HepG2 (cell line): ENCODE measurements around the gene ENO2. TPM values are rescaled to one million over a fixed set of nuclear protein-coding genes. Genes with fewer than 3 reads are reported as not detected.

Source experiments
- ARNT ChIP-seq: fragments of 450-650 bp; IDR thresholded peaks from 2 replicates; pipeline ENCODE4 v1.6.1; 2017
- BCL3 ChIP-seq: sonication (generic); formaldehyde crosslinking; IDR thresholded peaks from 2 replicates; pipeline ENCODE4 v1.5.1; 2020; ENCODE audit warnings: mild to moderate bottlenecking, missing genetic modification reagents, moderate library complexity
- CCAR2 ChIP-seq: fragments of 200-400 bp; formaldehyde crosslinking; optimal IDR thresholded peaks from 2 replicates; pipeline ENCODE3; 2018; ENCODE audit warnings: low read depth, mild to moderate bottlenecking, low read length, moderate library complexity
- HNF4G ChIP-seq, 2 experiments: sonication (generic) in 1 of 2; formaldehyde crosslinking in 1 of 2; IDR thresholded peaks; 2 replicates each; pipeline versions ENCODE4 v1.4.0 to v1.6.1; 2011 to 2020; ENCODE audit warnings: borderline replicate concordance in 2 of 2, low read depth in 2 of 2, mild to moderate bottlenecking in 2 of 2, low read length in 1 of 2, missing genetic modification reagents in 1 of 2, moderate library complexity in 1 of 2
- KLF6 ChIP-seq: IDR thresholded peaks from 2 replicates; pipeline ENCODE4 v1.8.0; 2016; ENCODE audit warnings: missing biosample characterization, missing genetic modification reagents
- MLX ChIP-seq: IDR thresholded peaks from 2 replicates; pipeline ENCODE4 v1.6.1; 2016
- NCOA5 ChIP-seq: sonication (generic); formaldehyde crosslinking; IDR thresholded peaks from 2 replicates; pipeline ENCODE4 v1.4.0; 2020; ENCODE audit warnings: missing genetic modification reagents
- NR2F1 ChIP-seq, 2 experiments: fragments of 450-650 bp in 1 of 2; formaldehyde crosslinking in 1 of 2; IDR thresholded peaks; 2 replicates each; pipeline versions ENCODE4 v1.5.0 to v1.6.1; 2016 to 2020; ENCODE audit warnings: mild to moderate bottlenecking in 1 of 2, missing compliant biosample characterization in 1 of 2, missing genetic modification reagents in 1 of 2, moderate library complexity in 1 of 2
- PCBP2 ChIP-seq: fragments of 200-400 bp; formaldehyde crosslinking; optimal IDR thresholded peaks from 2 replicates; pipeline ENCODE3; 2018; ENCODE audit warnings: low read length, low read depth; ENCODE audit not compliant: poor library complexity, severe bottlenecking
- POLR2AphosphoS2 ChIP-seq: IDR thresholded peaks from 2 replicates; pipeline ENCODE4 v1.6.1; 2011; ENCODE audit warnings: low read depth, low read length, improper control_type of control experiment
- SNAI1 ChIP-seq: sonication (generic); formaldehyde crosslinking; IDR thresholded peaks from 2 replicates; pipeline ENCODE4 v1.5.0; 2020; ENCODE audit warnings: mild to moderate bottlenecking, missing genetic modification reagents, borderline replicate concordance
- TIGD3 ChIP-seq: sonication (generic); formaldehyde crosslinking; IDR thresholded peaks from 2 replicates; pipeline ENCODE4 v1.5.1; 2020; ENCODE audit warnings: mild to moderate bottlenecking, missing genetic modification reagents, borderline replicate concordance
- ZBTB49 ChIP-seq: sonication (generic); formaldehyde crosslinking; IDR thresholded peaks from 2 replicates; pipeline ENCODE4 v1.4.0; 2020; ENCODE audit warnings: missing genetic modification reagents, borderline replicate concordance
- ZNF101 ChIP-seq: sonication (generic); formaldehyde crosslinking; IDR thresholded peaks from 2 replicates; pipeline ENCODE4 v1.4.0; 2020; ENCODE audit warnings: mild to moderate bottlenecking, low read depth, missing genetic modification reagents, borderline replicate concordance
- ZNF451 ChIP-seq: sonication (generic); formaldehyde crosslinking; IDR thresholded peaks from 2 replicates; pipeline ENCODE4 v1.5.0; 2020; ENCODE audit warnings: mild to moderate bottlenecking, missing genetic modification reagents
- ZNF570 ChIP-seq: sonication (generic); formaldehyde crosslinking; IDR thresholded peaks from 2 replicates; pipeline ENCODE4 v1.4.0; 2020; ENCODE audit warnings: mild to moderate bottlenecking, missing genetic modification reagents, borderline replicate concordance
- ZNF615 ChIP-seq: sonication (generic); formaldehyde crosslinking; IDR thresholded peaks from 2 replicates; pipeline ENCODE4 v1.5.0; 2020; ENCODE audit warnings: mild to moderate bottlenecking, missing genetic modification reagents, borderline replicate concordance
- polyA plus RNA-seq, 8 experiments: library from polyadenylated mRNA; depleted of rRNA in 3 of 8; stranded (reverse) in 7 of 8; unstranded in 1 of 8; fragments of >200 nt; fragmentation: Illumina TruSeq in 4 of 8; extraction: Trizol in 4 of 8; gene quantifications; 2 replicates each; pipeline versions ENCODE4 v1.2.1 to v1.2.3, GENCODE V29; 2011 to 2016; ENCODE audit warnings: low read depth in 4 of 8, missing spikeins in 1 of 8, mixed read lengths in 1 of 8; ENCODE audit not compliant: insufficient read depth in 1 of 8
- total RNA-seq, 5 experiments: library from RNA; depleted of rRNA; stranded (reverse); fragments of >200 nt; fragmentation: Illumina TruSeq; extraction: Trizol; gene quantifications; 2 replicates each; pipeline ENCODE4 v1.2.3, GENCODE V29; 2016; ENCODE audit warnings: low read depth in 1 of 5
- TF ChIP-seq, protein P1 (sequence below): sonication (generic); formaldehyde crosslinking; IDR thresholded peaks from 2 replicates; pipeline ENCODE4 v1.8.0; 2022; ENCODE audit warnings: mild to moderate bottlenecking, missing genetic modification reagents, moderate library complexity

The ENO2 gene
- total and polyA plus RNA-seq, 2 of the 13 experiments (the other 11 are each of a cell fraction or from before 2014, with no cell fraction given) = 19.3 to 136 TPM

- TF ChIP-seq ZNF570 (CRISPR knock-in tag) (peak; percentile 86; the same call in 1 of the 2 replicates), PCBP2 (no peak), ZNF451 (no peak; the same call in 1 of the 2 replicates), NCOA5 (CRISPR knock-in tag) (0 out of 2 replicates have a peak, but pooled peaks have one; percentile 21), MLX (peak; percentile 66), HNF4G (IDR thresholded peaks at IDR 0.05; ENCODE audit: borderline replicate concordance, low read depth, low read length) (no peak), HNF4G (CRISPR knock-in tag; IDR thresholded peaks at IDR 0.05; ENCODE audit: borderline replicate concordance, low read depth) (0 out of 2 replicates have a peak, but pooled peaks have one; percentile 19), SNAI1 (0 out of 2 replicates have a peak, but pooled peaks have one; percentile 74), ARNT (no peak), NR2F1 (CRISPR knock-in tag; IDR thresholded peaks at IDR 0.05) (peak in 1 of 2 experiments; percentile 66; a peak in 2 of 4 replicates), BCL3 (CRISPR knock-in tag) (no peak), CCAR2 (no peak), ZNF101 (CRISPR knock-in tag) (peak; percentile 71; the same call in 1 of the 2 replicates), TIGD3 (peak; percentile 47), ZBTB49 (CRISPR knock-in tag) (peak; percentile 68; the same call in 1 of the 2 replicates), ZNF615 (CRISPR knock-in tag) (no peak; the same call in 1 of the 2 replicates), POLR2AphosphoS2 (peak; percentile 99), KLF6 (CRISPR knock-in tag) (peak; percentile 80; the same call in 1 of the 2 replicates)
- TF ChIP-seq, protein P1, sequence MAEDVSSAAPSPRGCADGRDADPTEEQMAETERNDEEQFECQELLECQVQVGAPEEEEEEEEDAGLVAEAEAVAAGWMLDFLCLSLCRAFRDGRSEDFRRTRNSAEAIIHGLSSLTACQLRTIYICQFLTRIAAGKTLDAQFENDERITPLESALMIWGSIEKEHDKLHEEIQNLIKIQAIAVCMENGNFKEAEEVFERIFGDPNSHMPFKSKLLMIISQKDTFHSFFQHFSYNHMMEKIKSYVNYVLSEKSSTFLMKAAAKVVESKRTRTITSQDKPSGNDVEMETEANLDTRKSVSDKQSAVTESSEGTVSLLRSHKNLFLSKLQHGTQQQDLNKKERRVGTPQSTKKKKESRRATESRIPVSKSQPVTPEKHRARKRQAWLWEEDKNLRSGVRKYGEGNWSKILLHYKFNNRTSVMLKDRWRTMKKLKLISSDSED = no peak
Observed at GRCh38 chr12:6943722-6944380, 29.5 kb downstream of the ENO2 start, which contains the start of the genes C12orf57 and RNU7-1 (continued).
